HepG2 (cell line): Measurements from ENCODE around the gene ZFHX3. TPM values are rescaled to one million over a fixed set of nuclear protein-coding genes. Genes with fewer than 3 reads are reported as not detected.
A peak's percentile ranks its signal among the peaks of the same experiment; 100 is the strongest.

ENCODE experiments used
- BORCS8-MEF2B ChIP-seq: sonication (generic); formaldehyde crosslinking; IDR thresholded peaks from 2 replicates; pipeline ENCODE4 v1.8.0; 2022; ENCODE audit warnings: mild to moderate bottlenecking, missing genetic modification reagents
- CBFB ChIP-seq: sonication (generic); formaldehyde crosslinking; IDR thresholded peaks from 2 replicates; pipeline ENCODE4 v1.4.0; 2020; ENCODE audit warnings: missing genetic modification reagents
- JDP2 ChIP-seq: sonication (generic); formaldehyde crosslinking; IDR thresholded peaks from 2 replicates; pipeline ENCODE4 v1.8.1; 2022; ENCODE audit warnings: missing genetic modification reagents, borderline replicate concordance
- PHB2 ChIP-seq: fragments of 450-650 bp; IDR thresholded peaks from 2 replicates; pipeline ENCODE4 v1.6.1; 2018; ENCODE audit not compliant: partially characterized antibody
- RARA ChIP-seq: IDR thresholded peaks from 2 replicates; pipeline ENCODE4 v1.6.1; 2016; ENCODE audit warnings: missing genetic modification reagents, missing compliant biosample characterization
- SOX13 ChIP-seq, 3 experiments: fragments of 450-650 bp in 1 of 3; sonication (generic) in 1 of 3; formaldehyde crosslinking in 1 of 3; IDR thresholded peaks in 2 of 3; conservative IDR thresholded peaks in 1 of 3; 2 replicates each; pipeline versions ENCODE4 v1.5.0 to v1.6.1; 2016 to 2020; ENCODE audit warnings: antibody characterized with exemption in 1 of 3, mild to moderate bottlenecking in 1 of 3, missing compliant biosample characterization in 1 of 3, missing genetic modification reagents in 1 of 3, moderate library complexity in 1 of 3
- ZKSCAN8 ChIP-seq: IDR thresholded peaks from 2 replicates; pipeline ENCODE4 v1.6.1; 2016; ENCODE audit warnings: borderline replicate concordance, missing genetic modification reagents, missing compliant biosample characterization
- ZNF788 ChIP-seq: sonication (generic); formaldehyde crosslinking; IDR thresholded peaks from 2 replicates; pipeline ENCODE4 v1.5.0; 2020; ENCODE audit warnings: mild to moderate bottlenecking, missing genetic modification reagents, borderline replicate concordance
- ZNF879 ChIP-seq: sonication (generic); formaldehyde crosslinking; IDR thresholded peaks from 2 replicates; pipeline ENCODE4 v1.8.1; 2023; ENCODE audit warnings: missing genetic modification reagents
- polyA plus RNA-seq, 8 experiments: library from polyadenylated mRNA; depleted of rRNA in 3 of 8; stranded (reverse) in 7 of 8; unstranded in 1 of 8; fragments of >200 nt; fragmentation: Illumina TruSeq in 4 of 8; extraction: Trizol in 4 of 8; gene quantifications; 2 replicates each; pipeline versions ENCODE4 v1.2.1 to v1.2.3, GENCODE V29; 2011 to 2016; ENCODE audit warnings: low read depth in 4 of 8, missing spikeins in 1 of 8, mixed read lengths in 1 of 8; ENCODE audit not compliant: insufficient read depth in 1 of 8
- total RNA-seq, 5 experiments: library from RNA; depleted of rRNA; stranded (reverse); fragments of >200 nt; fragmentation: Illumina TruSeq; extraction: Trizol; gene quantifications; 2 replicates each; pipeline ENCODE4 v1.2.3, GENCODE V29; 2016; ENCODE audit warnings: low read depth in 1 of 5
- TF ChIP-seq, protein P1 (sequence below): sonication (generic); formaldehyde crosslinking; IDR thresholded peaks from 2 replicates; pipeline ENCODE4 v1.4.0; 2020; ENCODE audit warnings: missing genetic modification reagents
- TF ChIP-seq, protein P2 (sequence below): sonication (generic); formaldehyde crosslinking; IDR thresholded peaks from 2 replicates; pipeline ENCODE4 v1.4.0; 2020; ENCODE audit warnings: missing genetic modification reagents
- TF ChIP-seq, protein P3 (sequence below): sonication (generic); formaldehyde crosslinking; IDR thresholded peaks from 2 replicates; pipeline ENCODE4 v1.4.0; 2020; ENCODE audit warnings: missing genetic modification reagents
- TF ChIP-seq, protein P4 (sequence below): IDR thresholded peaks from 2 replicates; pipeline ENCODE4 v1.6.1; 2012; ENCODE audit warnings: low read depth, low read length, improper control_type of control experiment
- TF ChIP-seq, protein P5 (sequence below): sonication (generic); formaldehyde crosslinking; IDR thresholded peaks from 2 replicates; pipeline ENCODE4 v1.8.0; 2022; ENCODE audit warnings: missing genetic modification reagents, mild to moderate bottlenecking, moderate library complexity, borderline replicate concordance
- TF ChIP-seq, protein P6 (sequence below): sonication (generic); formaldehyde crosslinking; conservative IDR thresholded peaks from 2 replicates; pipeline ENCODE4 v1.8.0; 2022; ENCODE audit warnings: mild to moderate bottlenecking, moderate library complexity, missing genetic modification reagents

Gene ZFHX3
- total and polyA plus RNA-seq, 2 of the 13 experiments (the other 11 are each of a cell fraction or from before 2014, with no cell fraction given), result 5.0 to 6.0 TPM

DNA sequence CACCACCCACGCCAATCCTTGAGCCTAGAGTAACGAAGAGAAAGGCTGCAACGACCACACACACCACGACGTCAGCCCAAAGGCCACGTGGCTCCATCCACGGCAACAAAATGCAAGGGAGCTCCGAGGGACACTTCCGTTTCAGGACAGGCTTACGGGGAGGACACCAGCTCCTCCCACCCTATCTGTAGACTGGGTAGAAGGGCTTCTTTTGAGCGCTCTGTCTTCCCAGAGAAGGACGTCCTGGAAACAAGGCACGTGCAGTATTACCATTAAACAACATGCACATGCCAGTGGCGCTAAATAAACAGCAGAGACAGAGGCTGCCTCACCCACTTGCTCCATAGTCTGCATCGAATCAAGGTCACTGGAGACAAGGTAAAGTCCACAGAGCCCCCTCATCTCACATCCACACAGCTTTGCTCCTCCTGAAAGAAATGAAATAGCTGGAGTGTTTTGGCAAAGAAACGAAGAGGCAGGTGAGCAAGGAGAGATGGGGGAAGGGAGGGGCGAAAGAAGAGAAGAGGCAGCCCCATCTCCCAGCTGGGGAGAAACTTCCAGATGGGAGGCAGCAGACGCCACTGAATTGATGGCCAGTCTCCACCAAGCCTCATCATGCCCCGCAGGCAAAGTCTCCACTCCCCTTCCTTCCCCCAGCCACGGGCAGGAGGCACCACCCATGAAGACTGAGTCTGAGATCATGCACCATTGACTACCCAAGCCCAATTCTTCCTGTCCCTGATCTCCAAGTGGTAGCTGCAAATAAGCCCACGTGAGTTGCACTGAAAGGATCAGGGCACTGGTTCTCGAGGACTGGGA is 24.0 kb downstream of the ZFHX3 start (continued):
- TF ChIP-seq, protein P1, sequence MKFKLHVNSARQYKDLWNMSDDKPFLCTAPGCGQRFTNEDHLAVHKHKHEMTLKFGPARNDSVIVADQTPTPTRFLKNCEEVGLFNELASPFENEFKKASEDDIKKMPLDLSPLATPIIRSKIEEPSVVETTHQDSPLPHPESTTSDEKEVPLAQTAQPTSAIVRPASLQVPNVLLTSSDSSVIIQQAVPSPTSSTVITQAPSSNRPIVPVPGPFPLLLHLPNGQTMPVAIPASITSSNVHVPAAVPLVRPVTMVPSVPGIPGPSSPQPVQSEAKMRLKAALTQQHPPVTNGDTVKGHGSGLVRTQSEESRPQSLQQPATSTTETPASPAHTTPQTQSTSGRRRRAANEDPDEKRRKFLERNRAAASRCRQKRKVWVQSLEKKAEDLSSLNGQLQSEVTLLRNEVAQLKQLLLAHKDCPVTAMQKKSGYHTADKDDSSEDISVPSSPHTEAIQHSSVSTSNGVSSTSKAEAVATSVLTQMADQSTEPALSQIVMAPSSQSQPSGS (CRISPR knock-in tag), result peak; percentile 61; the same call in 1 of the 2 replicates
- TF ChIP-seq ZNF788 (CRISPR knock-in tag), result peak; percentile 56; the same call in 1 of the 2 replicates
- TF ChIP-seq, protein P2, sequence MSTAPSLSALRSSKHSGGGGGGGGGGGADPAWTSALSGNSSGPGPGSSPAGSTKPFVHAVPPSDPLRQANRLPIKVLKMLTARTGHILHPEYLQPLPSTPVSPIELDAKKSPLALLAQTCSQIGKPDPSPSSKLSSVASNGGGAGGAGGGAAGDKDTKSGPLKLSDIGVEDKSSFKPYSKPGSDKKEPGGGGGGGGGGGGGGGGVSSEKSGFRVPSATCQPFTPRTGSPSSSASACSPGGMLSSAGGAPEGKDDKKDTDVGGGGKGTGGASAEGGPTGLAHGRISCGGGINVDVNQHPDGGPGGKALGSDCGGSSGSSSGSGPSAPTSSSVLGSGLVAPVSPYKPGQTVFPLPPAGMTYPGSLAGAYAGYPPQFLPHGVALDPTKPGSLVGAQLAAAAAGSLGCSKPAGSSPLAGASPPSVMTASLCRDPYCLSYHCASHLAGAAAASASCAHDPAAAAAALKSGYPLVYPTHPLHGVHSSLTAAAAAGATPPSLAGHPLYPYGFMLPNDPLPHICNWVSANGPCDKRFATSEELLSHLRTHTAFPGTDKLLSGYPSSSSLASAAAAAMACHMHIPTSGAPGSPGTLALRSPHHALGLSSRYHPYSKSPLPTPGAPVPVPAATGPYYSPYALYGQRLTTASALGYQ (CRISPR knock-in tag), result no peak
- TF ChIP-seq ZNF879 (CRISPR knock-in tag), result no peak
- no peak for TF ChIP-seq SOX13 (IDR thresholded peaks at IDR 0.05)
- TF ChIP-seq SOX13 (CRISPR knock-in tag; conservative IDR thresholded peaks at IDR 0.05 in 1 of 2, IDR thresholded peaks at IDR 0.05 in 1 of 2), result peak in 1 of 2 experiments; percentile 92; a peak in 2 of 4 replicates
- TF ChIP-seq PHB2, result no peak
- peak; percentile 51; the same call in 1 of the 2 replicates for TF ChIP-seq BORCS8-MEF2B (CRISPR knock-in tag)
- TF ChIP-seq CBFB, result peak; percentile 39; the same call in 1 of the 2 replicates
- TF ChIP-seq, protein P3, sequence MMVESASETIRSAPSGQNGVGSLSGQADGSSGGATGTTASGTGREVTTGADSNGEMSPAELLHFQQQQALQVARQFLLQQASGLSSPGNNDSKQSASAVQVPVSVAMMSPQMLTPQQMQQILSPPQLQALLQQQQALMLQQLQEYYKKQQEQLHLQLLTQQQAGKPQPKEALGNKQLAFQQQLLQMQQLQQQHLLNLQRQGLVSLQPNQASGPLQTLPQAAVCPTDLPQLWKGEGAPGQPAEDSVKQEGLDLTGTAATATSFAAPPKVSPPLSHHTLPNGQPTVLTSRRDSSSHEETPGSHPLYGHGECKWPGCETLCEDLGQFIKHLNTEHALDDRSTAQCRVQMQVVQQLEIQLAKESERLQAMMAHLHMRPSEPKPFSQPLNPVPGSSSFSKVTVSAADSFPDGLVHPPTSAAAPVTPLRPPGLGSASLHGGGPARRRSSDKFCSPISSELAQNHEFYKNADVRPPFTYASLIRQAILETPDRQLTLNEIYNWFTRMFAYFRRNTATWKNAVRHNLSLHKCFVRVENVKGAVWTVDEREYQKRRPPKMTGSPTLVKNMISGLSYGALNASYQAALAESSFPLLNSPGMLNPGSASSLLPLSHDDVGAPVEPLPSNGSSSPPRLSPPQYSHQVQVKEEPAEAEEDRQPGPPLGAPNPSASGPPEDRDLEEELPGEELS, result peak; percentile 79
- peak; percentile 42; the same call in 1 of the 2 replicates for TF ChIP-seq RARA (CRISPR knock-in tag)
- TF ChIP-seq, protein P4, sequence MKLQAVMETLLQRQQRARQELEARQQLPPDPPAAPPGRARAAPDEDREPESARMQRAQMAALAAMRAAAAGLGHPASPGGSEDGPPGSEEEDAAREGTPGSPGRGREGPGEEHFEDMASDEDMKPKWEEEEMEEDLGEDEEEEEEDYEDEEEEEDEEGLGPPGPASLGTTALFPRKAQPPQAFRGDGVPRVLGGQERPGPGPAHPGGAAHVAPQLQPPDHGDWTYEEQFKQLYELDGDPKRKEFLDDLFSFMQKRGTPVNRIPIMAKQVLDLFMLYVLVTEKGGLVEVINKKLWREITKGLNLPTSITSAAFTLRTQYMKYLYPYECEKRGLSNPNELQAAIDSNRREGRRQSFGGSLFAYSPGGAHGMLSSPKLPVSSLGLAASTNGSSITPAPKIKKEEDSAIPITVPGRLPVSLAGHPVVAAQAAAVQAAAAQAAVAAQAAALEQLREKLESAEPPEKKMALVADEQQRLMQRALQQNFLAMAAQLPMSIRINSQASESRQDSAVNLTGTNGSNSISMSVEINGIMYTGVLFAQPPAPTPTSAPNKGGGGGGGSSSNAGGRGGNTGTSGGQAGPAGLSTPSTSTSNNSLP, result 0 out of 2 replicates have a peak, but pooled peaks have one; percentile 35
- TF ChIP-seq ZKSCAN8 (CRISPR knock-in tag), result 0 out of 2 replicates have a peak, but pooled peaks have one; percentile 36
- TF ChIP-seq, protein P5, sequence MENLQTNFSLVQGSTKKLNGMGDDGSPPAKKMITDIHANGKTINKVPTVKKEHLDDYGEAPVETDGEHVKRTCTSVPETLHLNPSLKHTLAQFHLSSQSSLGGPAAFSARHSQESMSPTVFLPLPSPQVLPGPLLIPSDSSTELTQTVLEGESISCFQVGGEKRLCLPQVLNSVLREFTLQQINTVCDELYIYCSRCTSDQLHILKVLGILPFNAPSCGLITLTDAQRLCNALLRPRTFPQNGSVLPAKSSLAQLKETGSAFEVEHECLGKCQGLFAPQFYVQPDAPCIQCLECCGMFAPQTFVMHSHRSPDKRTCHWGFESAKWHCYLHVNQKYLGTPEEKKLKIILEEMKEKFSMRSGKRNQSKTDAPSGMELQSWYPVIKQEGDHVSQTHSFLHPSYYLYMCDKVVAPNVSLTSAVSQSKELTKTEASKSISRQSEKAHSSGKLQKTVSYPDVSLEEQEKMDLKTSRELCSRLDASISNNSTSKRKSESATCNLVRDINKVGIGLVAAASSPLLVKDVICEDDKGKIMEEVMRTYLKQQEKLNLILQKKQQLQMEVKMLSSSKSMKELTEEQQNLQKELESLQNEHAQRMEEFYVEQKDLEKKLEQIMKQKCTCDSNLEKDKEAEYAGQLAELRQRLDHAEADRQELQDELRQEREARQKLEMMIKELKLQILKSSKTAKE (CRISPR knock-in tag), result 0 out of 2 replicates have a peak, but pooled peaks have one; percentile 31
- TF ChIP-seq JDP2 (CRISPR knock-in tag), result no peak
- TF ChIP-seq, protein P6, sequence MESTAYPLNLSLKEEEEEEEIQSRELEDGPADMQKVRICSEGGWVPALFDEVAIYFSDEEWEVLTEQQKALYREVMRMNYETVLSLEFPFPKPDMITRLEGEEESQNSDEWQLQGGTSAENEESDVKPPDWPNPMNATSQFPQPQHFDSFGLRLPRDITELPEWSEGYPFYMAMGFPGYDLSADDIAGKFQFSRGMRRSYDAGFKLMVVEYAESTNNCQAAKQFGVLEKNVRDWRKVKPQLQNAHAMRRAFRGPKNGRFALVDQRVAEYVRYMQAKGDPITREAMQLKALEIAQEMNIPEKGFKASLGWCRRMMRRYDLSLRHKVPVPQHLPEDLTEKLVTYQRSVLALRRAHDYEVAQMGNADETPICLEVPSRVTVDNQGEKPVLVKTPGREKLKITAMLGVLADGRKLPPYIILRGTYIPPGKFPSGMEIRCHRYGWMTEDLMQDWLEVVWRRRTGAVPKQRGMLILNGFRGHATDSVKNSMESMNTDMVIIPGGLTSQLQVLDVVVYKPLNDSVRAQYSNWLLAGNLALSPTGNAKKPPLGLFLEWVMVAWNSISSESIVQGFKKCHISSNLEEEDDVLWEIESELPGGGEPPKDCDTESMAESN (CRISPR knock-in tag), result peak; percentile 69; the same call in 1 of the 2 replicates
